GM12878 (cell line): ENCODE measurements around the gene PLEKHH2.

Experiments
- ATF7 ChIP-seq: fragments of 450-650 bp; IDR thresholded peaks from 2 replicates; pipeline ENCODE4 v1.6.1; 2016; ENCODE audit warnings: low read depth, mild to moderate bottlenecking
- CHD1 ChIP-seq: IDR thresholded peaks from 2 replicates; pipeline ENCODE4 v1.6.1; 2012; ENCODE audit warnings: low read depth, low read length, improper control_type of control experiment
- EZH2 ChIP-seq: IDR thresholded peaks from 2 replicates; pipeline ENCODE4 v1.6.1; 2012; ENCODE audit warnings: low read depth, mild to moderate bottlenecking, control low read depth, inconsistent platforms, low read length, borderline replicate concordance; ENCODE audit not compliant: control insufficient read depth
- MTA2 ChIP-seq: fragments of 450-650 bp; IDR thresholded peaks from 2 replicates; pipeline ENCODE4 v1.6.1; 2016; ENCODE audit warnings: low read depth, mild to moderate bottlenecking, moderate library complexity
- POLR2A ChIP-seq: IDR thresholded peaks from 2 replicates; pipeline ENCODE4 v1.6.1; 2011; ENCODE audit warnings: low read depth, mild to moderate bottlenecking, low read length
- POLR2AphosphoS5 ChIP-seq: IDR thresholded peaks from 2 replicates; pipeline ENCODE4 v1.6.1; 2011; ENCODE audit warnings: mild to moderate bottlenecking, low read length, inconsistent platforms
- TCF12 ChIP-seq: IDR thresholded peaks from 2 replicates; pipeline ENCODE4 v1.6.1; 2011; ENCODE audit warnings: low read depth, mild to moderate bottlenecking, low read length
- TCF7 ChIP-seq: IDR thresholded peaks from 2 replicates; pipeline ENCODE4 v1.6.1; 2014; ENCODE audit warnings: antibody characterized with exemption, borderline replicate concordance
- TF ChIP-seq, protein P1 (sequence below), 3 experiments: IDR thresholded peaks in 2 of 3; conservative IDR thresholded peaks in 1 of 3; 2 replicates each; pipeline ENCODE4 v1.5.1; 2011; ENCODE audit warnings: low read depth in 3 of 3, low read length in 3 of 3, mild to moderate bottlenecking in 3 of 3, control low read depth in 2 of 3, moderate library complexity in 2 of 3, inconsistent platforms in 1 of 3, mixed read lengths in 1 of 3; ENCODE audit not compliant: control insufficient read depth in 2 of 3, insufficient read depth in 1 of 3; ENCODE audit errors: extremely low read depth in 1 of 3
- TF ChIP-seq, protein P2 (sequence below): IDR thresholded peaks from 2 replicates; pipeline ENCODE4 v1.6.1; 2011; ENCODE audit warnings: low read depth, mild to moderate bottlenecking, low read length, moderate library complexity, borderline replicate concordance; ENCODE audit errors: extremely low read depth
- TF ChIP-seq, protein P3 (sequence below): fragments of 450-650 bp; formaldehyde crosslinking; IDR thresholded peaks from 2 replicates; pipeline ENCODE4 v1.4.0; 2020; ENCODE audit warnings: mild to moderate bottlenecking, moderate library complexity
- TF ChIP-seq, protein P4 (sequence below): IDR thresholded peaks from 2 replicates; pipeline ENCODE4 v1.6.1; 2012; ENCODE audit warnings: low read depth, low read length, improper control_type of control experiment
- TF ChIP-seq, protein P5 (sequence below): fragments of 450-650 bp; IDR thresholded peaks from 2 replicates; pipeline ENCODE4 v1.6.1; 2018; ENCODE audit warnings: mild to moderate bottlenecking, low read depth, moderate library complexity; ENCODE audit not compliant: partially characterized antibody

DNA sequence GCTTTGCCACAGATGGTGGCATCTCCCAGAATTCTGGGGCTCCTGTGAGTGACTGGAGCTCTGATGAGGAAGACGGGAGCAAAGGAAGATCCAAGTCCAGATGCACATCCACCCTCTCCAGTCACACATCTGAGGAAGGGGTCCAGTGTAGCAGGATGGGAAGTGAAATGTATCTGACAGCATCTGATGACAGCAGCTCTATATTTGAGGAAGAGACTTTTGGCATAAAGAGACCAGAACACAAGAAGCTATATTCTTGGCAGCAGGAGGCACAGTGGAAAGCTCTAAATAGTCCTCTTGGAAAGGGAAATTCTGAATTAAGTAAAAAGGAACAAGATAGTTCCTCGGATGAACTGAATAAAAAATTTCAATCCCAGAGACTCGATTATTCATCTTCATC is 62.7 kb downstream of the PLEKHH2 start:
- TF ChIP-seq POLR2A (no peak), POLR2AphosphoS5 (no peak), TCF12 (no peak), TCF7 (no peak), CHD1 (no peak), ATF7 (no peak), MTA2 (no peak), EZH2 (no peak)
- TF ChIP-seq, protein P1, sequence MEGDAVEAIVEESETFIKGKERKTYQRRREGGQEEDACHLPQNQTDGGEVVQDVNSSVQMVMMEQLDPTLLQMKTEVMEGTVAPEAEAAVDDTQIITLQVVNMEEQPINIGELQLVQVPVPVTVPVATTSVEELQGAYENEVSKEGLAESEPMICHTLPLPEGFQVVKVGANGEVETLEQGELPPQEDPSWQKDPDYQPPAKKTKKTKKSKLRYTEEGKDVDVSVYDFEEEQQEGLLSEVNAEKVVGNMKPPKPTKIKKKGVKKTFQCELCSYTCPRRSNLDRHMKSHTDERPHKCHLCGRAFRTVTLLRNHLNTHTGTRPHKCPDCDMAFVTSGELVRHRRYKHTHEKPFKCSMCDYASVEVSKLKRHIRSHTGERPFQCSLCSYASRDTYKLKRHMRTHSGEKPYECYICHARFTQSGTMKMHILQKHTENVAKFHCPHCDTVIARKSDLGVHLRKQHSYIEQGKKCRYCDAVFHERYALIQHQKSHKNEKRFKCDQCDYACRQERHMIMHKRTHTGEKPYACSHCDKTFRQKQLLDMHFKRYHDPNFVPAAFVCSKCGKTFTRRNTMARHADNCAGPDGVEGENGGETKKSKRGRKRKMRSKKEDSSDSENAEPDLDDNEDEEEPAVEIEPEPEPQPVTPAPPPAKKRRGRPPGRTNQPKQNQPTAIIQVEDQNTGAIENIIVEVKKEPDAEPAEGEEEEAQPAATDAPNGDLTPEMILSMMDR (IDR thresholded peaks at IDR 0.05 in 2 of 3, conservative IDR thresholded peaks at IDR 0.05 in 1 of 3; ENCODE audit: control insufficient read depth in 2 of 3, extremely low read depth in 1 of 3, insufficient read depth in 1 of 3, low read depth in 3 of 3, low read length in 3 of 3): no peak
- TF ChIP-seq, protein P2, sequence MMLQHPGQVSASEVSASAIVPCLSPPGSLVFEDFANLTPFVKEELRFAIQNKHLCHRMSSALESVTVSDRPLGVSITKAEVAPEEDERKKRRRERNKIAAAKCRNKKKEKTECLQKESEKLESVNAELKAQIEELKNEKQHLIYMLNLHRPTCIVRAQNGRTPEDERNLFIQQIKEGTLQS: no peak
- TF ChIP-seq, protein P3, sequence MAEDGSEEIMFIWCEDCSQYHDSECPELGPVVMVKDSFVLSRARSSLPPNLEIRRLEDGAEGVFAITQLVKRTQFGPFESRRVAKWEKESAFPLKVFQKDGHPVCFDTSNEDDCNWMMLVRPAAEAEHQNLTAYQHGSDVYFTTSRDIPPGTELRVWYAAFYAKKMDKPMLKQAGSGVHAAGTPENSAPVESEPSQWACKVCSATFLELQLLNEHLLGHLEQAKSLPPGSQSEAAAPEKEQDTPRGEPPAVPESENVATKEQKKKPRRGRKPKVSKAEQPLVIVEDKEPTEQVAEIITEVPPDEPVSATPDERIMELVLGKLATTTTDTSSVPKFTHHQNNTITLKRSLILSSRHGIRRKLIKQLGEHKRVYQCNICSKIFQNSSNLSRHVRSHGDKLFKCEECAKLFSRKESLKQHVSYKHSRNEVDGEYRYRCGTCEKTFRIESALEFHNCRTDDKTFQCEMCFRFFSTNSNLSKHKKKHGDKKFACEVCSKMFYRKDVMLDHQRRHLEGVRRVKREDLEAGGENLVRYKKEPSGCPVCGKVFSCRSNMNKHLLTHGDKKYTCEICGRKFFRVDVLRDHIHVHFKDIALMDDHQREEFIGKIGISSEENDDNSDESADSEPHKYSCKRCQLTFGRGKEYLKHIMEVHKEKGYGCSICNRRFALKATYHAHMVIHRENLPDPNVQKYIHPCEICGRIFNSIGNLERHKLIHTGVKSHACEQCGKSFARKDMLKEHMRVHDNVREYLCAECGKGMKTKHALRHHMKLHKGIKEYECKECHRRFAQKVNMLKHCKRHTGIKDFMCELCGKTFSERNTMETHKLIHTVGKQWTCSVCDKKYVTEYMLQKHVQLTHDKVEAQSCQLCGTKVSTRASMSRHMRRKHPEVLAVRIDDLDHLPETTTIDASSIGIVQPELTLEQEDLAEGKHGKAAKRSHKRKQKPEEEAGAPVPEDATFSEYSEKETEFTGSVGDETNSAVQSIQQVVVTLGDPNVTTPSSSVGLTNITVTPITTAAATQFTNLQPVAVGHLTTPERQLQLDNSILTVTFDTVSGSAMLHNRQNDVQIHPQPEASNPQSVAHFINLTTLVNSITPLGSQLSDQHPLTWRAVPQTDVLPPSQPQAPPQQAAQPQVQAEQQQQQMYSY (CRISPR knock-in tag): no peak
- TF ChIP-seq, protein P4, sequence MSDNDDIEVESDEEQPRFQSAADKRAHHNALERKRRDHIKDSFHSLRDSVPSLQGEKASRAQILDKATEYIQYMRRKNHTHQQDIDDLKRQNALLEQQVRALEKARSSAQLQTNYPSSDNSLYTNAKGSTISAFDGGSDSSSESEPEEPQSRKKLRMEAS: no peak
- TF ChIP-seq, protein P5, sequence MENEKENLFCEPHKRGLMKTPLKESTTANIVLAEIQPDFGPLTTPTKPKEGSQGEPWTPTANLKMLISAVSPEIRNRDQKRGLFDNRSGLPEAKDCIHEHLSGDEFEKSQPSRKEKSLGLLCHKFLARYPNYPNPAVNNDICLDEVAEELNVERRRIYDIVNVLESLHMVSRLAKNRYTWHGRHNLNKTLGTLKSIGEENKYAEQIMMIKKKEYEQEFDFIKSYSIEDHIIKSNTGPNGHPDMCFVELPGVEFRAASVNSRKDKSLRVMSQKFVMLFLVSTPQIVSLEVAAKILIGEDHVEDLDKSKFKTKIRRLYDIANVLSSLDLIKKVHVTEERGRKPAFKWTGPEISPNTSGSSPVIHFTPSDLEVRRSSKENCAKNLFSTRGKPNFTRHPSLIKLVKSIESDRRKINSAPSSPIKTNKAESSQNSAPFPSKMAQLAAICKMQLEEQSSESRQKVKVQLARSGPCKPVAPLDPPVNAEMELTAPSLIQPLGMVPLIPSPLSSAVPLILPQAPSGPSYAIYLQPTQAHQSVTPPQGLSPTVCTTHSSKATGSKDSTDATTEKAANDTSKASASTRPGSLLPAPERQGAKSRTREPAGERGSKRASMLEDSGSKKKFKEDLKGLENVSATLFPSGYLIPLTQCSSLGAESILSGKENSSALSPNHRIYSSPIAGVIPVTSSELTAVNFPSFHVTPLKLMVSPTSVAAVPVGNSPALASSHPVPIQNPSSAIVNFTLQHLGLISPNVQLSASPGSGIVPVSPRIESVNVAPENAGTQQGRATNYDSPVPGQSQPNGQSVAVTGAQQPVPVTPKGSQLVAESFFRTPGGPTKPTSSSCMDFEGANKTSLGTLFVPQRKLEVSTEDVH: no peak
